NCI-H1694 (cell line): Measurements from ENCODE around the gene LYZ.
"Not testable (repeated sequence)": the region's sequence is repeated elsewhere in the genome, so short reads cannot be mapped to it uniquely, and the experiment has no call there.

Source experiments
- DNase-seq: peaks from one replicate; lab custom pipeline; 2025; lab: John Stamatoyannopoulos, UW

LYZ gene

GRCh38 chr12:69348162-69348938 lies at the start of gene LYZ:
Gene LYZ (plus strand): TSS chr12:69348381. CDS start chr12:69348409, 28 bp downstream.
- DNase-seq, result no peak

GRCh38 chr12:69298947-69299346 lies 49.2 kb upstream of the LYZ start:
- no peak for DNase-seq

GRCh38 chr12:69304284-69304683 lies 43.9 kb upstream of the LYZ start:
- no peak for DNase-seq

- no peak for DNase-seq
Observed at GRCh38 chr12:69309461-69309860, 38.7 kb upstream of the LYZ start.

- DNase-seq, result no peak
Observed at GRCh38 chr12:69313209-69313608, 35.0 kb upstream of the LYZ start.

GRCh38 chr12:69316784-69317183 lies 31.4 kb upstream of the LYZ start:
- not testable (repeated sequence) for DNase-seq

- DNase-seq, result not testable (repeated sequence)
Observed at GRCh38 chr12:69317233-69317632, 30.9 kb upstream of the LYZ start.

- no peak for DNase-seq
Observed at GRCh38 chr12:69318225-69318624, 30.0 kb upstream of the LYZ start.

GRCh38 chr12:69321351-69321750 lies 26.8 kb upstream of the LYZ start:
- no peak for DNase-seq

- DNase-seq, result no peak
Observed at GRCh38 chr12:69324797-69325466, 23.2 kb upstream of the LYZ start.

GRCh38 chr12:69328426-69328825 lies 19.8 kb upstream of the LYZ start:
- DNase-seq, result no peak

- no peak for DNase-seq
Observed at GRCh38 chr12:69329669-69330428, 18.3 kb upstream of the LYZ start.

- DNase-seq, result no peak
Observed at GRCh38 chr12:69330475-69331473, 17.4 kb upstream of the LYZ start.

- no peak for DNase-seq
Observed at GRCh38 chr12:69331519-69331908, 16.7 kb upstream of the LYZ start.

- no peak for DNase-seq
Observed at GRCh38 chr12:69331909-69332684, 16.1 kb upstream of the LYZ start.

- DNase-seq, result no peak
Observed at GRCh38 chr12:69332815-69333358, 15.3 kb upstream of the LYZ start.

GRCh38 chr12:69334158-69334557 lies 14.0 kb upstream of the LYZ start:
- no peak for DNase-seq

- no peak for DNase-seq
Observed at GRCh38 chr12:69337311-69338090, 10.7 kb upstream of the LYZ start.

- DNase-seq, result no peak
Observed at GRCh38 chr12:69338120-69338859, 9.9 kb upstream of the LYZ start.
